IPS-18c (cell line): ENCODE measurements around the gene ITGA7.

ENCODE experiments used
- H3K4me3 ChIP-seq: 2 replicates; pipeline ENCODE4 v1.7.0; 2013; ENCODE audit warnings: low read depth, mild to moderate bottlenecking, low read length, moderate library complexity; ENCODE audit not compliant: insufficient read depth
- H3K9me3 ChIP-seq: one replicate; pipeline ENCODE4 v1.6.1; 2013; ENCODE audit warnings: mild to moderate bottlenecking, low read length, moderate library complexity; ENCODE audit not compliant: control insufficient read depth, insufficient read depth

Gene ITGA7

DNA sequence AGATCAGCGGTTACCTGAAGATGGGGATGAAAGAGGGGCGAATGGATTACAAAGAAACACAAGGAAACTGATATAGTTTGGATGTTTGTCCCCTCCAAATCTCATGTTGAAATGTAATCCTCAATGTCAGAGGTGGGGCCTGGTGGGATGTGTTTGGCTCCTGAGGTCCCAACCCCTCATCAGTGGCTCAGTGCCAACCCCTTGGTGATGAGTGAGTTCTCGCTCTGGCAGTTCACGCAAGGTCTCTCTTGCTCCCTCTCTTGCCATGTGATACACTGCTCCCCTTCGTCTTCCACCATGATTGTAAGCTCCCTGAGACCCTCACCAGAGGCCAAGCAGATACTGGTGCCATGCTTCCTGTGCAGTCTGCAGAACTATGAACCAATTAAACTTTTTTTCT lies 28.0 kb downstream of the ITGA7 start:
- no peaks in the 10 kb centered on the region for H3K9me3 ChIP-seq
- no peak overlapping the region for H3K4me3 ChIP-seq

GRCh38 chr12:55676707-55677106 lies 31.0 kb downstream of the ITGA7 start:
- Histone ChIP-seq H3K9me3 (no peaks in the 10 kb centered on the region), H3K4me3 (no peak overlapping the region)

DNA sequence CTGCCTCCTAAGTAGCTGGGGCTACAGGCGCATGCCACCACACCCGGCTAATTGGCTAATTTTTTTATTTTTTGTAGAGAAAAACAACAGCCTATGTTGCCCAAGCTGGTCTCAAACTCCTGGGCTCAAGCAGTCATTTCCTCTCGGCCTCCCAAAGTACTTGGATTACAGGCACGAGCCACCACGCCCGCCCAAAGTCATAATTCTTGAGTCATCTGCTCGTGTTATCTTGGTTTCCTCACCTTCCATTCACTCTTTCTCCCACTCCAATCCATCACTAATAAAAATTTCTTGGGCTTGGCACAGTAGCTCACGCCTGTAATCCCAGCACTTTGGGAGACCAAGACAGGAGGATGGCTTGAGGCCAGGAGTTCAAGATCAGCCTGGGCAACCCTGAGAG lies 32.0 kb downstream of the ITGA7 start:
- Histone ChIP-seq H3K4me3 (no peak overlapping the region), H3K9me3 (no peaks in the 10 kb centered on the region)

GRCh38 chr12:55673638-55674037 lies 34.1 kb downstream of the ITGA7 start:
- Histone ChIP-seq H3K4me3 (no peak overlapping the region), H3K9me3 (no peaks in the 10 kb centered on the region)

DNA sequence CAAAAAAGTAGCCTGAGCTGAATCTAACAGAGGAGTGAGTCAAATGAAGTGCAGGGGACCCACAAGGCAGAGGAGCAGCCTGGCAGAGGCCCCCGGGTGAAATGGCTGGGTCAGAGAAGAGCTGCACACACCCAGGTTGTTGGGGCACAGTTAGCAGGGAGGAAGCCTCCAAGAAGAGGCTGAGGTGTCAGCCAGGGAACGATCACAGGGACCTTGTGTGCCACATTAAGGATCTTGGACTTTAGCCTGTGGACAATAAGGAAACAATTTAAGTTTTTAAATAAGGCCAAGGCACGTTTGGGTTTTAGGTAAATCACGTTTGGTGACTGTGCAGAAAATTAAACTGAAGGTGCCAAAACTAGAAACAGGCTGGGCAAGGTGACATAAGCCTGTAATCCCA lies 36.0 kb downstream of the ITGA7 start:
- H3K4me3 ChIP-seq = no peak overlapping the region
- H3K9me3 ChIP-seq = no peaks in the 10 kb centered on the region

DNA sequence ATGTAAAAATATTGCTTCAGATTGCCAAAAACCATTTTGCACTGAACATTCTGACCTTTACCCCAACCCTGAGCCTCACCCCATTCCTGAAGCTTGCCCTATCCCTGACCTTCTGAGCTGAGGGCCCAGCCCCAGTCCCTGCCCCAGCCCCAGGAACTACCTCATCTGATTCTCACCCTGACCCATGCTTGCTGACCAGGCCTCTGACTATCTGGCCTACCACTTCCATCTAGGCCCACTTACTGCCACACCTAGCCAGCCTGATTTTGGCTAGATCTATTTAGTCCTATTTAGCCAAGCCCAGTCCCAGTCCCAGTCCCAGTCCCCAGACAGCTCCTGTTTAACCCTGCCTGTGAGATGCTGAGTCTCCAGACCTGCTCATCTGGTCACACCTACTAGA lies 37.4 kb downstream of the ITGA7 start:
- Histone ChIP-seq H3K9me3 (no peaks in the 10 kb centered on the region), H3K4me3 (no peak overlapping the region)

GRCh38 chr12:55666508-55666907 lies 41.2 kb downstream of the ITGA7 start:
- Histone ChIP-seq H3K9me3 (no peaks in the 10 kb centered on the region), H3K4me3 (no peak overlapping the region)

GRCh38 chr12:55664826-55665225 lies 42.9 kb downstream of the ITGA7 start:
- no peak overlapping the region for H3K4me3 ChIP-seq
- H3K9me3 ChIP-seq = no peaks in the 10 kb centered on the region

DNA sequence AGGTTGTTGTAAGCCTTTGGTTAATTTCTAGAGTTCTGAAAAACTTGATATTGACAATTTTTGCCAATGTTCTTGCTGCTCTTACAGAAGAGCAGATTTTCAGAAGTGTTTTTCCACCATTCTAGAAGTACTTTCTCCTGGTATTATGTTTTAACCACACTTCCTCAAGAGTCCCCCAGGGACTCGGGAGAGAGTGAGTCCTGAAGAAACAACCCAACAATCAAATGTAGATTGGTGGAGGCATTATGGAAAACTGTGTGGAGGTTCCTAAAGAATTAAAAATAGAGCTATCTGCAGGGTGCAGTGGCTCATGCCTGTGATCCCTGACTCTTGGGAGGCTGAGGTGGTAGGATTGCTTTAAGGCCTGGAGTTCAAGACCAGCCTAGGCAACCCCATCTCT lies 44.3 kb downstream of the ITGA7 start:
- H3K9me3 ChIP-seq = no peaks in the 10 kb centered on the region
- no peak overlapping the region for H3K4me3 ChIP-seq

GRCh38 chr12:55659486-55660385 lies 48.0 kb downstream of the ITGA7 start:
- Histone ChIP-seq H3K4me3 (no peak overlapping the region), H3K9me3 (no peaks in the 10 kb centered on the region)

- Histone ChIP-seq H3K4me3 (no peak overlapping the region), H3K9me3 (no peaks in the 10 kb centered on the region)
Measured at GRCh38 chr12:55658635-55659391, 48.9 kb downstream of the ITGA7 start.

DNA sequence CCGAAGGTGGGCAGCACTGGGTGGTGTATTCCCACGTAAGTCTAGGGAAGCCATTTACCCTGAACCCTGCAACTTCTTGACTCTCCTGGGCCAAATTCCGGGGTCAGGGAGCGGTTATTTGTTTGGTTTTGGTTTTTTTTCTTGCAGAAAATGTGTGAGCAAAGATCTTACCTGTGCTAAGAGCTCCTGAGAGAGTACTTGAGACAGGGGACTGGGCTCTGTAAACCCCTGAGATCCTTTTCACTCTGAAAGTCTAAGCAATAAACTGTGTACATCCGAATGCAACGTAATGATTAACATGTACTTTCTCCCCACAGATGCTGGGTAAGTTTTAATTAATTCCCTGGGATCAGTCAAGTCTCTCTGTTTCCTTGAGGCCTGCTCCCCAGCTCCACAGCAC lies 49.5 kb downstream of the ITGA7 start:
- Histone ChIP-seq H3K4me3 (no peak overlapping the region), H3K9me3 (no peaks in the 10 kb centered on the region)

- no peak overlapping the region for H3K4me3 ChIP-seq
- H3K9me3 ChIP-seq = no peaks in the 10 kb centered on the region
Measured at GRCh38 chr12:55657212-55657611, 50.5 kb downstream of the ITGA7 start.

GRCh38 chr12:55654511-55655214 lies 53.0 kb downstream of the ITGA7 start:
- Histone ChIP-seq H3K9me3 (peaks cover 4% of the 10 kb centered on the region), H3K4me3 (no peak overlapping the region)

- peaks cover 6% of the 10 kb centered on the region for H3K9me3 ChIP-seq
- H3K4me3 ChIP-seq = no peak overlapping the region
Measured at GRCh38 chr12:55653031-55653430, 54.7 kb downstream of the ITGA7 start.

GRCh38 chr12:55652352-55652751 lies 55.4 kb downstream of the ITGA7 start:
- H3K4me3 ChIP-seq = no peak overlapping the region
- H3K9me3 ChIP-seq = peaks cover 6% of the 10 kb centered on the region

- 0 out of 2 replicates have a peak overlapping the region, but pooled peaks have one; percentile 15 for H3K4me3 ChIP-seq
Measured at GRCh38 chr12:55651299-55651683, 56.4 kb downstream of the ITGA7 start.

More at GRCh38 chr12:55651299-55651683, 56.4 kb downstream of the ITGA7 start:
- peaks cover 6% of the 10 kb centered on the region for H3K9me3 ChIP-seq
